Fibroblast of lung (primary cell): ENCODE data around the gene ZNF23.

Experiments used
- CTCF ChIP-seq, 2 donors: IDR thresholded peaks in 1 of 2; conservative IDR thresholded peaks in 1 of 2; 1 replicate in 1 of 2; 2 replicates in 1 of 2; pipeline ENCODE4 v1.5.1; 2011 to 2012; ENCODE audit warnings: low read length in 2 of 2, control low read depth in 1 of 2, inconsistent platforms in 1 of 2, low read depth in 1 of 2, mild to moderate bottlenecking in 1 of 2
- EZH2 ChIP-seq: IDR thresholded peaks from 2 replicates; pipeline ENCODE4 v1.5.1; 2012; ENCODE audit warnings: low read length, control low read depth, mild to moderate bottlenecking; ENCODE audit errors: missing control alignments

GRCh38 chr16:71473891-71474290 lies 11.8 kb upstream of the ZNF23 start:
- TF ChIP-seq CTCF (conservative IDR thresholded peaks at IDR 0.05 in 1 of 2, IDR thresholded peaks at IDR 0.05 in 1 of 2; ENCODE audit: low read depth in 1 of 2, low read length in 2 of 2) = no peak
- no peak for TF ChIP-seq EZH2
